Measurements from ENCODE around the gene ADARB2. TPM values are rescaled to one million over a fixed set of nuclear protein-coding genes. Genes with fewer than 3 reads are reported as not detected.

Gene ADARB2
- total RNA-seq, 1 donor from 2014 or later: 0.08 TPM

DNA sequence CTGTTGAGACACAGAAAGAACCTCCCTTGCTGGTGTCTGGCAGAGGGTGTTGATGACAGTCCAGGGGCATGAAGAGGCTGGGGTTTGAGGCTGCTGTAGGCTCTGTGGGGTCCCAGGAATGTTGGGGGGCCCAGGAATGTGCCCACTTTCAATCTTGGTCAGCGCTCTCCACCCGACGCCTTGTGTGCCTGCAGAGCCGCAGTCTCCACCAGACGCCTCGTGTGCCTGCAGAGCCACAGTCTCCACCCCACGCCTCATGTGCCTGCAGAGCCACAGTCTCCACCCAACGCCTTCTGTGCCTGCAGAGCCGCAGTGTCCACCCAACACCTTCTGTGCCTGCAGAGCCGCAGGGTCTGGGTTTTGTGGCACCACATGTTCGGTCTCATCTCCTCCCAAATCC lies 84.0 kb downstream of the ADARB2 start:
- H3K36me3 ChIP-seq (ENCODE audit: control insufficient read depth, insufficient read depth, low read length): no peaks in the 10 kb centered on the region
- TF ChIP-seq, protein P1, sequence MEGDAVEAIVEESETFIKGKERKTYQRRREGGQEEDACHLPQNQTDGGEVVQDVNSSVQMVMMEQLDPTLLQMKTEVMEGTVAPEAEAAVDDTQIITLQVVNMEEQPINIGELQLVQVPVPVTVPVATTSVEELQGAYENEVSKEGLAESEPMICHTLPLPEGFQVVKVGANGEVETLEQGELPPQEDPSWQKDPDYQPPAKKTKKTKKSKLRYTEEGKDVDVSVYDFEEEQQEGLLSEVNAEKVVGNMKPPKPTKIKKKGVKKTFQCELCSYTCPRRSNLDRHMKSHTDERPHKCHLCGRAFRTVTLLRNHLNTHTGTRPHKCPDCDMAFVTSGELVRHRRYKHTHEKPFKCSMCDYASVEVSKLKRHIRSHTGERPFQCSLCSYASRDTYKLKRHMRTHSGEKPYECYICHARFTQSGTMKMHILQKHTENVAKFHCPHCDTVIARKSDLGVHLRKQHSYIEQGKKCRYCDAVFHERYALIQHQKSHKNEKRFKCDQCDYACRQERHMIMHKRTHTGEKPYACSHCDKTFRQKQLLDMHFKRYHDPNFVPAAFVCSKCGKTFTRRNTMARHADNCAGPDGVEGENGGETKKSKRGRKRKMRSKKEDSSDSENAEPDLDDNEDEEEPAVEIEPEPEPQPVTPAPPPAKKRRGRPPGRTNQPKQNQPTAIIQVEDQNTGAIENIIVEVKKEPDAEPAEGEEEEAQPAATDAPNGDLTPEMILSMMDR (IDR thresholded peaks at IDR 0.05; ENCODE audit: insufficient read depth, low read length, poor library complexity, severe bottlenecking): no peak

DNA sequence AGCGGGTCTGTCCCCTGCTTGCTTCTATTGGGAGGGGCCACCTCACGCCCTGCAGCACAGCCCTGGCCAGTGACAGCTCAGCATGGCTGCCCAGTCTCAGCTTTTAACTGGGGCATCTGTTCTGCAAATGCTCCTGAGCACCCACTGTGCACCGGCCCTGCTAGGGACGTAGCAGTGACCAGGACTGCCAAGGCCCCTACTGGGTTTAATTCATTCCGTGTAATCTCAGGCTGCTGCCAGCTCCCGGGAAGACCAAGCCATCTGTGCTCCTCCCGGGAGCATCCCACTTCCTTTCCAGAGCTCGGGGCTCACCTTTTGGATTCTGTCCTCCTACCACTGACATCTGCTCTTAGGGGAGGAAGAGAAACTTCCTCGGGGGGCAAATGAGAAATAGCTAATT lies 85.2 kb downstream of the ADARB2 start:
- Histone ChIP-seq H3K27me3 (ENCODE audit: control insufficient read depth, insufficient read depth, low read length) (no peaks in the 10 kb centered on the region), H3K4me3 (ENCODE audit: low read depth, low read length) (no peak overlapping the region), H3K36me3 (ENCODE audit: control insufficient read depth, insufficient read depth, low read length) (no peaks in the 10 kb centered on the region)
- DNase-seq (ENCODE audit: low read depth): no peak
- TF ChIP-seq, protein P1 (IDR thresholded peaks at IDR 0.05; ENCODE audit: insufficient read depth, low read length, poor library complexity, severe bottlenecking): no peak

More for the DNA sequence above, 84.0 kb downstream of the ADARB2 start:
- no peaks in the 10 kb centered on the region for H3K27me3 ChIP-seq (ENCODE audit: control insufficient read depth, insufficient read depth, low read length)
- no peak for DNase-seq (ENCODE audit: low read depth)
- H3K4me3 ChIP-seq (ENCODE audit: low read depth, low read length): no peak overlapping the region

DNA sequence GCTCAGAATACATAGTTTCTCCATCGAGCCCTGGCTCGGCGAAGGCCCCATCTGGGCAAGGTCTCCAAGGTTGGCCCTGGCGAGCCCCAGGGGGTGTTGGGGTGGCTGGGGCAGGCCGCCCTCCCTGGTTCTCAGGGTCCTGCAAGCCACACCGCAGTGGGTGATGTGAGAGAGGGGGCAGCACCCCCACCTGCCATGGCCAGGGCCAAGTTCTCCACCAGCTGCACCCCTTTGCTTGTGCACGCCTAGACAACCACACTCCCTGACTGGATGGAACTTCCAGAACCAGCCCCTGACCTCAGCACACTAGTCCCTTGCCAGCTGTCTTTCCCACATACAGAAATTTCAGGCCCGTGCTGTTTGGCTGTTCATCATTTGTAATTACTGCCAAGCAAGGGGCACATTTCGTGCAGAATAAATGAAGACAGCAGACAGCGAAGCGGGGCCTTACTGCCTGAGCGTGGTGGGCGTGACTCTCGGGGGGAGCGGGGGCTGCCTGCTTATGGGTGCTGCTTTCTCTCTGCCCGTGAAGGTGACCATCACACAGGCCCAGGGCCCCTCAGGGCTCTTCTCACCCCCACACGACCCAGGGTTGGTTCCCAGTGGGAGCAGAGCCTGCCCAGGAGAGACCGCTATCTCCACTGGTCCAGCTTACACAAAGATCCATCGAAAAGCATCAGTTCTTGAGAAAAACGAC lies 85.9 kb downstream of the ADARB2 start:
- no peaks in the 10 kb centered on the region for H3K27me3 ChIP-seq (ENCODE audit: control insufficient read depth, insufficient read depth, low read length)
- no peak for DNase-seq (ENCODE audit: low read depth)
- TF ChIP-seq, protein P1 (IDR thresholded peaks at IDR 0.05; ENCODE audit: insufficient read depth, low read length, poor library complexity, severe bottlenecking): no peak
- H3K36me3 ChIP-seq (ENCODE audit: control insufficient read depth, insufficient read depth, low read length): no peaks in the 10 kb centered on the region
- no peak overlapping the region for H3K4me3 ChIP-seq (ENCODE audit: low read depth, low read length)

DNA sequence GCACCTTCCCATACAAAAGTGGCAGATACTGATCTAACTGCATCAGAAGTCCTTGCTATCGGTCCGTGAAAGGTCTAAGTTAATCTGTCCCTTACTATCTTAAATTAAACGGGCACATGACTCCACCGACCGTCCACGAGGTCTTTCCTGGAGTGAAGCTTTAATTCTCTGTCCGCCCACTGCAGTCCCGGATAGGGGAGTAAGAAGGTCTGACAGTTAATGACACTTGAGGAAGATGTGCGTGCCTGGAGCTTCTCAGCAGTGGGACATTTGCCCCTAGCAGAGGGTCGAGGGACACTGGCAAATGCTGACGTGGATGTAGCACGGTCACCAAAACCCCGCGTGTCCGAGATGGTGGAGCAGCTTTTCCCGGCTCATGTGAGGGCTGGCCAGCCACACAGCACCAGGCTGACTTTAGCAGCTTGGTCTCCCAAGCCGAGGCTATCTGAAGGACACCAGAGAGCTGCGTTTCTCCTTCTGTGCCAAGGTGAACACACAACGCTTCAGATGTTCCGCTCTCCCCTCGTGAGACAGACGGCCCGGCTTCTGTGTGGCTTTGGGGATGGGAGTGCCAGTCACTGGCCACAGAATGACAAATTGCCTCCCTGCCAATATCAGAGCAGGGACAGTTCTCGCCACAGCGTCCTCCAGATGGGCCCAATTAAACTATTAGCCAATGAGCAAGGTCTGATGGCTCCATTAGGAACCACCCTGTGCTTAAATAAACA lies 86.6 kb downstream of the ADARB2 start:
- H3K4me3 ChIP-seq (ENCODE audit: low read depth, low read length): no peak overlapping the region
- H3K27me3 ChIP-seq (ENCODE audit: control insufficient read depth, insufficient read depth, low read length): no peaks in the 10 kb centered on the region
- DNase-seq (ENCODE audit: low read depth): no peak
- H3K36me3 ChIP-seq (ENCODE audit: control insufficient read depth, insufficient read depth, low read length): no peaks in the 10 kb centered on the region
- TF ChIP-seq, protein P1 (IDR thresholded peaks at IDR 0.05; ENCODE audit: insufficient read depth, low read length, poor library complexity, severe bottlenecking): no peak

DNA sequence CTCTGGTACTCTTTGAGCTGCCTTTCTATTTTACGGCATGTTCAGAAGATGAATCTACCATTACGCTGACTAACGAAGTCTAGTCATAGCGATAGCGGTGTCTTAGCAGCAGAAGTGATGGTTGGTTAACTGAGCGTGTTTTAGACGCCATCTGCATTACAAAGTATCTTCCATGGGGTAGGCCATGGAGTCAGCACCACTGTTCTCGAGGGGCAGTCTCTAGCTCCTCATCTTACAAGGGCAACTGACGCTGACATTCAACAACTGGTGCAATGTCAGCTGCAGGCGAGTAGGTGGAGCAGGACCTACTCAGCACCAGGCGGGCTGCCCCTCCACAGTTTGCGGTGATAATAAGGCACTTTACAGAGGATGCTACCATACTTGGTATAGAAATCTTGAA lies 88.7 kb downstream of the ADARB2 start:
- TF ChIP-seq, protein P1 (IDR thresholded peaks at IDR 0.05; ENCODE audit: insufficient read depth, low read length, poor library complexity, severe bottlenecking): no peak
- Histone ChIP-seq H3K4me3 (ENCODE audit: low read depth, low read length) (no peak overlapping the region), H3K36me3 (ENCODE audit: control insufficient read depth, insufficient read depth, low read length) (no peaks in the 10 kb centered on the region), H3K27me3 (ENCODE audit: control insufficient read depth, insufficient read depth, low read length) (no peaks in the 10 kb centered on the region)
- DNase-seq (ENCODE audit: low read depth): no peak

Measured in kidney epithelial cell (primary cell).